Measurements from ENCODE around the gene TMEM259.

TMEM259 gene

GRCh38 chr19:986083-986482, 34.8 kb downstream of the TMEM259 start:
- no peak for DNase-seq (ENCODE audit: low read depth)

- peak; percentile 46 for DNase-seq (ENCODE audit: low read depth)
These were observed 36.6 kb downstream of the TMEM259 start, which contains the start of gene WDR18 for GRCh38 chr19:984165-984967. Gene WDR18 (plus strand): TSS chr19:984345. CDS start chr19:984354, 9 bp downstream.

- no peak for DNase-seq (ENCODE audit: low read depth)
These were observed 38.3 kb downstream of the TMEM259 start for GRCh38 chr19:982567-983170.

- DNase-seq (ENCODE audit: low read depth): no peak
These were observed 40.6 kb downstream of the TMEM259 start for GRCh38 chr19:980133-980998.

GRCh38 chr19:979318-979741, 41.6 kb downstream of the TMEM259 start:
- no peak for DNase-seq (ENCODE audit: low read depth)

GRCh38 chr19:977058-977464, 43.9 kb downstream of the TMEM259 start:
- DNase-seq (ENCODE audit: low read depth): no peak

- DNase-seq (ENCODE audit: low read depth): no peak
These were observed 44.4 kb downstream of the TMEM259 start for GRCh38 chr19:976476-976875.

GRCh38 chr19:974564-975257, 46.2 kb downstream of the TMEM259 start:
- DNase-seq (ENCODE audit: low read depth): no peak

- DNase-seq (ENCODE audit: low read depth): no peak
These were observed 47.0 kb downstream of the TMEM259 start for GRCh38 chr19:973726-974563.

- no peak for DNase-seq (ENCODE audit: low read depth)
These were observed 48.6 kb downstream of the TMEM259 start for GRCh38 chr19:972281-972680.

GRCh38 chr19:971795-972194, 49.1 kb downstream of the TMEM259 start:
- DNase-seq (ENCODE audit: low read depth): no peak

- DNase-seq (ENCODE audit: low read depth): no peak
These were observed 50.2 kb downstream of the TMEM259 start for GRCh38 chr19:970695-971094.

- no peak for DNase-seq (ENCODE audit: low read depth)
These were observed 54.3 kb downstream of the TMEM259 start for GRCh38 chr19:966485-967088.

- DNase-seq (ENCODE audit: low read depth): no peak
These were observed 55.9 kb downstream of the TMEM259 start for GRCh38 chr19:964761-965694.

GRCh38 chr19:964116-964520, 56.8 kb downstream of the TMEM259 start:
- DNase-seq (ENCODE audit: low read depth): no peak

- DNase-seq (ENCODE audit: low read depth): no peak
These were observed 57.4 kb downstream of the TMEM259 start for GRCh38 chr19:963486-963951.

GRCh38 chr19:962683-963400, 58.1 kb downstream of the TMEM259 start:
- DNase-seq (ENCODE audit: low read depth): no peak

GRCh38 chr19:961866-962620, 58.9 kb downstream of the TMEM259 start:
- no peak for DNase-seq (ENCODE audit: low read depth)
